Trophoblast cell (in vitro differentiated cells and primary cell): ENCODE results near the gene MIA2.

Experiments used
- DNase-seq, 2 donors: peaks; one replicate each; pipeline ENCODE4 v3.0.0-alpha.2; 2016
- H2AFZ ChIP-seq: 2 replicates; pipeline ENCODE4 v1.6.1; 2013; ENCODE audit warnings: low read length, moderate library complexity, mild to moderate bottlenecking; ENCODE audit not compliant: insufficient read depth, poor library complexity
- H2AK5ac ChIP-seq: 2 replicates; pipeline ENCODE4 v1.6.1; 2013; ENCODE audit warnings: mild to moderate bottlenecking, low read length
- H2BK120ac ChIP-seq: 2 replicates; pipeline ENCODE4 v1.6.1; 2013; ENCODE audit warnings: low read length, mild to moderate bottlenecking, moderate library complexity; ENCODE audit not compliant: insufficient read depth, poor library complexity
- H2BK12ac ChIP-seq: 2 replicates; pipeline ENCODE4 v1.6.1; 2013; ENCODE audit warnings: mild to moderate bottlenecking, low read length, moderate library complexity
- H2BK5ac ChIP-seq: 2 replicates; pipeline ENCODE4 v1.6.1; 2013; ENCODE audit warnings: low read length, low read depth, moderate library complexity, mild to moderate bottlenecking; ENCODE audit not compliant: poor library complexity
- H3K14ac ChIP-seq: 2 replicates; pipeline ENCODE4 v1.6.1; 2013; ENCODE audit warnings: mild to moderate bottlenecking, low read length
- H3K18ac ChIP-seq: 2 replicates; pipeline ENCODE4 v1.6.1; 2013; ENCODE audit warnings: mild to moderate bottlenecking, low read length
- H3K23ac ChIP-seq: 2 replicates; pipeline ENCODE4 v1.6.1; 2013; ENCODE audit warnings: low read length
- H3K27ac ChIP-seq: 2 replicates; pipeline ENCODE4 v1.5.1; 2013; ENCODE audit warnings: low read depth, mild to moderate bottlenecking, inconsistent platforms, low read length, moderate library complexity
- H3K27me3 ChIP-seq: 2 replicates; pipeline ENCODE4 v1.6.1; 2013; ENCODE audit warnings: inconsistent platforms, mild to moderate bottlenecking, low read length, moderate library complexity; ENCODE audit not compliant: insufficient read depth
- H3K36me3 ChIP-seq, 2 experiments: 1 replicate in 1 of 2; 2 replicates in 1 of 2; pipeline ENCODE4 v1.6.1; 2013; ENCODE audit warnings: low read length in 2 of 2, mild to moderate bottlenecking in 2 of 2, moderate library complexity in 1 of 2; ENCODE audit not compliant: insufficient read depth in 2 of 2, control insufficient read depth in 1 of 2
- H3K4ac ChIP-seq: 2 replicates; pipeline ENCODE4 v1.6.1; 2013; ENCODE audit warnings: low read depth, mild to moderate bottlenecking, low read length, moderate library complexity
- H3K4me1 ChIP-seq, 2 experiments: 1 replicate in 1 of 2; 2 replicates in 1 of 2; pipeline ENCODE4 v1.6.1; 2013; ENCODE audit warnings: low read length in 2 of 2, mild to moderate bottlenecking in 2 of 2, moderate library complexity in 1 of 2; ENCODE audit not compliant: insufficient read depth in 2 of 2, control insufficient read depth in 1 of 2
- H3K4me2 ChIP-seq: 2 replicates; pipeline ENCODE4 v1.6.1; 2013; ENCODE audit warnings: inconsistent platforms, mild to moderate bottlenecking, low read length, moderate library complexity
- H3K4me3 ChIP-seq: 2 replicates; pipeline ENCODE4 v1.5.1; 2013; ENCODE audit warnings: mild to moderate bottlenecking, low read depth, low read length, inconsistent platforms
- H3K79me1 ChIP-seq: one replicate; pipeline ENCODE4 v1.6.1; 2013; ENCODE audit warnings: low read length
- H3K79me2 ChIP-seq: 2 replicates; pipeline ENCODE4 v1.6.1; 2013; ENCODE audit warnings: low read length, mild to moderate bottlenecking; ENCODE audit not compliant: control insufficient read depth, insufficient read depth, poor library complexity
- H3K9ac ChIP-seq: 2 replicates; pipeline ENCODE4 v1.6.1; 2013; ENCODE audit warnings: mild to moderate bottlenecking, low read length
- H3K9me3 ChIP-seq: 2 replicates; pipeline ENCODE4 v1.6.1; 2013; ENCODE audit warnings: low read depth, mild to moderate bottlenecking, control low read depth, inconsistent platforms, low read length; ENCODE audit not compliant: insufficient read depth
- H4K12ac ChIP-seq: 2 replicates; pipeline ENCODE4 v1.6.1; 2013; ENCODE audit warnings: low read depth, mild to moderate bottlenecking, low read length, moderate library complexity
- H4K8ac ChIP-seq: 2 replicates; pipeline ENCODE4 v1.6.1; 2013; ENCODE audit warnings: low read depth, mild to moderate bottlenecking, low read length, moderate library complexity
- H4K91ac ChIP-seq: one replicate; pipeline ENCODE4 v1.6.1; 2013; ENCODE audit warnings: low read depth, mild to moderate bottlenecking, low read length, moderate library complexity
- WGBS: extraction: QIAGEN DNeasy Blood & Tissue Kit; methylation state at CpG from one replicate; pipeline ENCODE4 v1.1.7; 2013; ENCODE audit warnings: missing lambda C conversion rate; ENCODE audit not compliant: insufficient read length, insufficient coverage; ENCODE audit errors: extremely low coverage; 5-methylcytosine and 5-hydroxymethylcytosine counted together

MIA2 gene

DNA sequence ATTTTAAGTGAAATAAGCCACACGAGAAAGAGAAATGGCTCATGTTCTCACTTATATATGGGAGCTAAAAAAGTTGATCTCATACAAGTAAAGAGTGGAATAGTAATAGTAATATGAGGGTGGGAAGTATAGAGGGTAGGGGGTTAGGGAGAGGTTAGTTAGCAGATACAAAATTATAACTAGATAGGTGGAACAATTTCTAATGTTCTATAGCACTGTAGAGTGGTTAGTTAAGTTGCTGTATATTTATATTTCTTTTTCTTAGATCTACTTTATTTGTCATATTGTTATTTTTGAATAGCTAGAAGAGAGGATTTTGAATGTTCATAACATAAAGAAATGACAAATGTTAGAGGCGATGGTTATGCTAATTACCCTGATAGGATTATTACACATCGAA, 74.1 kb downstream of the MIA2 start:
- no peak overlapping the region for H3K9ac ChIP-seq
- H3K4me1 ChIP-seq = no peaks in the 10 kb centered on the region
- no peak overlapping the region for H3K4ac ChIP-seq
- H4K8ac ChIP-seq = no peak overlapping the region
- H4K12ac ChIP-seq = no peak overlapping the region
- H3K79me1 ChIP-seq = no peaks in the 10 kb centered on the region
- H2AFZ ChIP-seq = no peak overlapping the region
- no peak overlapping the region for H3K23ac ChIP-seq
- H3K4me2 ChIP-seq = no peak overlapping the region
- H3K18ac ChIP-seq = no peak overlapping the region
- H2BK12ac ChIP-seq = no peak overlapping the region
- H3K9me3 ChIP-seq = no peaks in the 10 kb centered on the region
- H3K36me3 ChIP-seq = peaks cover 0 to 4% of the 10 kb centered on the region in 2 experiments
- H2AK5ac ChIP-seq = no peak overlapping the region
- no peak overlapping the region for H2BK5ac ChIP-seq
- H3K79me2 ChIP-seq = no peaks in the 10 kb centered on the region
- no peak overlapping the region for H4K91ac ChIP-seq
- no peak for DNase-seq
- no peak overlapping the region for H3K27ac ChIP-seq
- no peak overlapping the region for H3K14ac ChIP-seq
- H3K27me3 ChIP-seq = no peaks in the 10 kb centered on the region
- H3K4me3 ChIP-seq = no peak overlapping the region
- no peak overlapping the region for H2BK120ac ChIP-seq
- WGBS = no CpG with 5 or more reads among the region's 3 CpGs

GRCh38 chr14:39310051-39310450, 76.3 kb downstream of the MIA2 start:
- H3K4me3 ChIP-seq = no peak overlapping the region
- H3K18ac ChIP-seq = no peak overlapping the region
- H3K23ac ChIP-seq = no peak overlapping the region
- H2BK120ac ChIP-seq = no peak overlapping the region
- H2BK5ac ChIP-seq = no peak overlapping the region
- no peaks in the 10 kb centered on the region for H3K79me2 ChIP-seq
- H3K4me2 ChIP-seq = no peak overlapping the region
- no peak overlapping the region for H3K27ac ChIP-seq
- no peaks in the 10 kb centered on the region for H3K4me1 ChIP-seq
- H2AK5ac ChIP-seq = no peak overlapping the region
- no peaks in the 10 kb centered on the region for H3K79me1 ChIP-seq
- H4K8ac ChIP-seq = no peak overlapping the region
- H3K14ac ChIP-seq = no peak overlapping the region
- no peak overlapping the region for H4K91ac ChIP-seq
- no peak overlapping the region for H3K9ac ChIP-seq
- H3K27me3 ChIP-seq = no peaks in the 10 kb centered on the region
- no peak overlapping the region for H4K12ac ChIP-seq
- no peak overlapping the region for H2BK12ac ChIP-seq
- H3K9me3 ChIP-seq = no peaks in the 10 kb centered on the region
- no peak overlapping the region for H2AFZ ChIP-seq
- peaks cover 0 to 6% of the 10 kb centered on the region in 2 experiments for H3K36me3 ChIP-seq
- peak; percentile 35 to 83 for DNase-seq
- H3K4ac ChIP-seq = no peak overlapping the region

DNA sequence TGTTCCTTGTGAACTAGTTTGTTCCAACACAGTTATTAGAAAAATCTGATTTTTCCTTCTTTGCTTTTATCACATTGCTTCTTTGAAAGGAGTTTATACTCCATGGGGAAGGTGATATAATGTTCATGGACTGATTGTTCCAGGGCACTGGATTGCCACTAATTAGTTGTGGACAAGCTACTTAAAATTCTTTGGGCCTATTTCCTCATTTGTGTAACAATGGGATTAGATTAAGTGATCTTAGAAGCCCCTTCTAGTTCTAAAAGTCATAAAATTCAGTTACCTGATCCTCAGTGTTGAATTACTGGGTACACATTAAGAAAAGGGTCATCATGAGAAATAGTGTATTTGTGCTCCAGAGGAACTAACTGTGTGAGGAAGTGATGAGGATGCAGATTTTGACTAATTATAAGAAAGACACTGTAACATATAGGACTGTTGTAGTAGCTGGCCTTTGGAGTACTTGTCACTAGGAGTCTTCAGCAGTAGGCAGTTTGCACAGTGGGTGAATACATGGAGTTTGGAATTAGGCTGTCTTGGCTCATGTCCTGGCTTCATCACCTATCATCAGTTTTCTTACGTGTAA, 82.2 kb downstream of the MIA2 start:
- Histone ChIP-seq H2AK5ac (no peak overlapping the region), H3K36me3 (peaks cover 3% of the 10 kb centered on the region in 2 experiments), H3K9ac (no peak overlapping the region), H3K79me1 (no peaks in the 10 kb centered on the region), H4K91ac (no peak overlapping the region), H3K4me3 (no peak overlapping the region), H3K4me1 (no peaks in the 10 kb centered on the region), H3K27me3 (no peaks in the 10 kb centered on the region), H2AFZ (no peak overlapping the region), H2BK120ac (no peak overlapping the region), H3K14ac (no peak overlapping the region), H3K79me2 (no peaks in the 10 kb centered on the region), H3K27ac (no peak overlapping the region), H4K12ac (no peak overlapping the region), H3K23ac (no peak overlapping the region), H2BK12ac (no peak overlapping the region), H2BK5ac (no peak overlapping the region), H3K18ac (no peak overlapping the region), H4K8ac (no peak overlapping the region), H3K4me2 (no peak overlapping the region), H3K9me3 (no peaks in the 10 kb centered on the region), H3K4ac (no peak overlapping the region)
- WGBS = no CpG with 5 or more reads among the region's 1 CpG
- DNase-seq = no peak

GRCh38 chr14:39316830-39317553, 83.3 kb downstream of the MIA2 start:
- Histone ChIP-seq H2BK5ac (no peak overlapping the region), H3K4ac (no peak overlapping the region), H3K23ac (no peak overlapping the region), H4K91ac (no peak overlapping the region), H3K9me3 (no peaks in the 10 kb centered on the region), H4K8ac (no peak overlapping the region), H4K12ac (no peak overlapping the region), H2BK12ac (no peak overlapping the region), H3K9ac (no peak overlapping the region), H3K27ac (no peak overlapping the region), H2AFZ (no peak overlapping the region), H3K4me1 (no peaks in the 10 kb centered on the region), H3K18ac (no peak overlapping the region), H3K27me3 (no peaks in the 10 kb centered on the region), H3K36me3 (peaks cover 3% of the 10 kb centered on the region in 2 experiments), H3K79me1 (no peaks in the 10 kb centered on the region), H2BK120ac (no peak overlapping the region), H3K4me2 (no peak overlapping the region), H3K4me3 (no peak overlapping the region), H3K79me2 (no peaks in the 10 kb centered on the region), H3K14ac (no peak overlapping the region), H2AK5ac (no peak overlapping the region)
- DNase-seq = no peak
- WGBS = no CpG with 5 or more reads among the region's 8 CpGs
